ENCODE data around the gene KCNK4. TPM values are rescaled to one million over a fixed set of nuclear protein-coding genes. Genes with fewer than 3 reads are reported as not detected.

KCNK4 gene
- total and polyA plus RNA-seq, 2 of the 13 experiments (the other 11 are each of a cell fraction or from before 2014, with no cell fraction given): not detected

DNA sequence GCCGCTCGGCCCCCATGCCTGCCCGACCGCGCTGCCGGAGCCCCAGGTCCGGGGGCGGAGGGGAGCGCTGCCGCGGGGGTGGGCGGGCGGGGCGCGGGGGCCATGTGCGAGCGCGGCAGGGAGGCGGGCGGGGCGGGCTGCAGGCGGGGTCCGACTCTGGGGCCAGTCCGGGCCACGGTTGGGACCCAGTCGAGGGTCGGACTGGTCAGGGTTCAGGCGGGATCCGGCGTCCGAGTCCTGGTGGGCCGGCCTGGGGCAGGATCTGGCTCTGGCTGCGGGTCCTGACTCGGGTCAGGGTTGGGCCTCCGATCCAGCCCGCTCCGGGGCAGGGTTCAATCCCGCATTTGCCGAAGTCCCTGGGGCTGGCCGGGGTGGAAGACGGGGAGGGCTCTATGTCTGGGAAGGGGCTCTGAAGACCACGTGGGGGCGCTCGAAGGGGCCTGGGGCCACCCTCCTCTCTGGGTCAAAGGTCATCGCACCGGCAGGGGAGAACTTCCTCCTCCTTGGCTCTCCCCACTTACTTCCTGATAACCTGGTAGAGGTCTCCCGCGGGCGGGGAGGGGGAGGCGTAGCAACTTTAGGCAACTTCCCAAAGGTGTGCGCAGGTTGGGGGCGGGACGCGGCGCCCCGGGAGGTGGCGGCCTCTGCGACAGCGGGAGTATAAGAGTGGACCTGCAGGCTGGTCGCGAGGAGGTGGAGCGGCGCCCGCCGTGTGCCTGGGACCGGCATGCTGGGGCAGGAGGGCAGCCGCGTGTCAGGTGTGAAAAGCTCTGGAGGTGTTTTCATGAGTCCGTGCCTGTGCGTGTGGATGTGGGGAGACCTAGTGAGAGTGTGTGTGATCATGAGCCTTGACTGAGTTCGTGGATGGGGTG, 14.8 kb downstream of the KCNK4 start (continued):
- TF ChIP-seq, protein P1, sequence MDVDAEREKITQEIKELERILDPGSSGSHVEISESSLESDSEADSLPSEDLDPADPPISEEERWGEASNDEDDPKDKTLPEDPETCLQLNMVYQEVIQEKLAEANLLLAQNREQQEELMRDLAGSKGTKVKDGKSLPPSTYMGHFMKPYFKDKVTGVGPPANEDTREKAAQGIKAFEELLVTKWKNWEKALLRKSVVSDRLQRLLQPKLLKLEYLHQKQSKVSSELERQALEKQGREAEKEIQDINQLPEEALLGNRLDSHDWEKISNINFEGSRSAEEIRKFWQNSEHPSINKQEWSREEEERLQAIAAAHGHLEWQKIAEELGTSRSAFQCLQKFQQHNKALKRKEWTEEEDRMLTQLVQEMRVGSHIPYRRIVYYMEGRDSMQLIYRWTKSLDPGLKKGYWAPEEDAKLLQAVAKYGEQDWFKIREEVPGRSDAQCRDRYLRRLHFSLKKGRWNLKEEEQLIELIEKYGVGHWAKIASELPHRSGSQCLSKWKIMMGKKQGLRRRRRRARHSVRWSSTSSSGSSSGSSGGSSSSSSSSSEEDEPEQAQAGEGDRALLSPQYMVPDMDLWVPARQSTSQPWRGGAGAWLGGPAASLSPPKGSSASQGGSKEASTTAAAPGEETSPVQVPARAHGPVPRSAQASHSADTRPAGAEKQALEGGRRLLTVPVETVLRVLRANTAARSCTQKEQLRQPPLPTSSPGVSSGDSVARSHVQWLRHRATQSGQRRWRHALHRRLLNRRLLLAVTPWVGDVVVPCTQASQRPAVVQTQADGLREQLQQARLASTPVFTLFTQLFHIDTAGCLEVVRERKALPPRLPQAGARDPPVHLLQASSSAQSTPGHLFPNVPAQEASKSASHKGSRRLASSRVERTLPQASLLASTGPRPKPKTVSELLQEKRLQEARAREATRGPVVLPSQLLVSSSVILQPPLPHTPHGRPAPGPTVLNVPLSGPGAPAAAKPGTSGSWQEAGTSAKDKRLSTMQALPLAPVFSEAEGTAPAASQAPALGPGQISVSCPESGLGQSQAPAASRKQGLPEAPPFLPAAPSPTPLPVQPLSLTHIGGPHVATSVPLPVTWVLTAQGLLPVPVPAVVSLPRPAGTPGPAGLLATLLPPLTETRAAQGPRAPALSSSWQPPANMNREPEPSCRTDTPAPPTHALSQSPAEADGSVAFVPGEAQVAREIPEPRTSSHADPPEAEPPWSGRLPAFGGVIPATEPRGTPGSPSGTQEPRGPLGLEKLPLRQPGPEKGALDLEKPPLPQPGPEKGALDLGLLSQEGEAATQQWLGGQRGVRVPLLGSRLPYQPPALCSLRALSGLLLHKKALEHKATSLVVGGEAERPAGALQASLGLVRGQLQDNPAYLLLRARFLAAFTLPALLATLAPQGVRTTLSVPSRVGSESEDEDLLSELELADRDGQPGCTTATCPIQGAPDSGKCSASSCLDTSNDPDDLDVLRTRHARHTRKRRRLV (CRISPR knock-in tag; IDR thresholded peaks at IDR 0.05): peak; percentile 89
- TF ChIP-seq KAT2B (IDR thresholded peaks at IDR 0.05; ENCODE audit: borderline replicate concordance, low read depth, low read length) (no peak), ZNF292 (CRISPR knock-in tag; IDR thresholded peaks at IDR 0.05; ENCODE audit: borderline replicate concordance, low read depth) (peak; percentile 47; the same call in 1 of the 2 replicates), ZNF10 (CRISPR knock-in tag; IDR thresholded peaks at IDR 0.05; ENCODE audit: borderline replicate concordance, low read depth) (no peak), KMT2B (CRISPR knock-in tag; IDR thresholded peaks at IDR 0.05) (no peak; the same call in 1 of the 2 replicates)
- TF ChIP-seq, protein P2, sequence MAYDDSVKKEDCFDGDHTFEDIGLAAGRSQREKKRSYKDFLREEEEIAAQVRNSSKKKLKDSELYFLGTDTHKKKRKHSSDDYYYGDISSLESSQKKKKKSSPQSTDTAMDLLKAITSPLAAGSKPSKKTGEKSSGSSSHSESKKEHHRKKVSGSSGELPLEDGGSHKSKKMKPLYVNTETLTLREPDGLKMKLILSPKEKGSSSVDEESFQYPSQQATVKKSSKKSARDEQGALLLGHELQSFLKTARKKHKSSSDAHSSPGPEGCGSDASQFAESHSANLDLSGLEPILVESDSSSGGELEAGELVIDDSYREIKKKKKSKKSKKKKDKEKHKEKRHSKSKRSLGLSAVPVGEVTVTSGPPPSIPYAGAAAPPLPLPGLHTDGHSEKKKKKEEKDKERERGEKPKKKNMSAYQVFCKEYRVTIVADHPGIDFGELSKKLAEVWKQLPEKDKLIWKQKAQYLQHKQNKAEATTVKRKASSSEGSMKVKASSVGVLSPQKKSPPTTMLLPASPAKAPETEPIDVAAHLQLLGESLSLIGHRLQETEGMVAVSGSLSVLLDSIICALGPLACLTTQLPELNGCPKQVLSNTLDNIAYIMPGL (CRISPR knock-in tag; IDR thresholded peaks at IDR 0.05; ENCODE audit: borderline replicate concordance in 1 of 2, low read depth in 1 of 2): peak; percentile 87 to 89; a peak in 3 of 4 replicates

Data from HepG2 (cell line).